K562 (cell line): ENCODE results near the gene CELSR2. TPM values are rescaled to one million over a fixed set of nuclear protein-coding genes. Genes with fewer than 3 reads are reported as not detected.

Experiments
- ATAC-seq: fragments of 200-7000 bp; cut with Tn5 transposase; 3 replicates; pipeline ENCODE4 v1.9.1; 2020; ENCODE audit warnings: moderate library complexity
- BruUV-seq: library from RNA; stranded (reverse); fragments of 400-500 nt; replicated peaks from 2 replicates; lab custom pipeline; 2021; lab: Mats Ljungman, UMichigan
- CTCF ChIA-PET: fragments of 300-600 bp; formaldehyde crosslinking; extraction: SDS; loops from one replicate; lab custom pipeline; 2021; ENCODE audit warnings: low intra/inter-chr PET ratio; lab: Yijun Ruan, JAX
- POLR2A ChIA-PET: fragments of 300-600, 350-650 bp; sonication (Branson Sonifier 250); formaldehyde crosslinking; extraction: SDS; loops from one replicate; lab custom pipeline; 2021; ENCODE audit warnings: antibody characterized with exemption, inconsistent platforms; lab: Yijun Ruan, JAX
- DNase-seq, 4 experiments: peaks; one replicate each; pipeline versions ENCODE4 v3.0.0 to v3.0.0-alpha.2; 2011 to 2018; ENCODE audit warnings: low spot score in 3 of 4, mixed read lengths in 3 of 4; ENCODE audit errors: extremely low read depth in 1 of 4
- FAIRE-seq: peaks from 2 replicates; lab custom pipeline; 2011; peaks lifted over from hg19 to GRCh38; lab: Jason Lieb, UNC
- H2AFZ ChIP-seq: 2 replicates; pipeline ENCODE4 v1.6.0; 2011; ENCODE audit warnings: low read depth, low read length, control low read depth, inconsistent platforms
- H3K27ac ChIP-seq: fragments of 200-600 bp; 3 replicates; pipeline ENCODE4 v1.8.0; 2011; ENCODE audit warnings: low read depth, mild to moderate bottlenecking, control low read depth, inconsistent platforms, low read length, moderate library complexity, mixed read lengths; ENCODE audit errors: extremely low read depth
- H3K27me3 ChIP-seq, 2 experiments: fragments of 300-600 bp in 1 of 2; 2 replicates in 1 of 2; 3 replicates in 1 of 2; pipeline versions ENCODE4 v1.6.0 to v1.8.0; 2011; ENCODE audit warnings: inconsistent platforms in 2 of 2, low read length in 2 of 2, mild to moderate bottlenecking in 1 of 2, mixed read lengths in 1 of 2, moderate library complexity in 1 of 2; ENCODE audit not compliant: control insufficient read depth in 2 of 2, insufficient read depth in 2 of 2
- H3K36me3 ChIP-seq: fragments of 300-600 bp; 3 replicates; pipeline ENCODE4 v1.8.0; 2011; ENCODE audit warnings: mild to moderate bottlenecking, low read length, inconsistent platforms; ENCODE audit not compliant: control insufficient read depth, insufficient read depth
- H3K4me1 ChIP-seq, 2 experiments: fragments of 200-600 bp in 1 of 2; replicated peaks in 1 of 2; 2 replicates in 1 of 2; 3 replicates in 1 of 2; pipeline versions ENCODE4 v1.5.1 to v1.8.0; 2011; ENCODE audit warnings: inconsistent platforms in 2 of 2, low read length in 2 of 2, mild to moderate bottlenecking in 1 of 2, mixed read lengths in 1 of 2, moderate library complexity in 1 of 2; ENCODE audit not compliant: control insufficient read depth in 2 of 2, insufficient read depth in 2 of 2
- H3K4me2 ChIP-seq: 2 replicates; pipeline ENCODE4 v1.6.1; 2011; ENCODE audit warnings: low read length, control low read depth, inconsistent platforms, mixed read lengths; ENCODE audit not compliant: insufficient read depth
- H3K4me3 ChIP-seq: fragments of 200-600 bp; sonication (generic), shearing (Covaris generic); 2 replicates; pipeline ENCODE4 v1.5.1; 2016; ENCODE audit warnings: control low read depth, inconsistent platforms
- H3K79me2 ChIP-seq: fragments of 200-600 bp; 3 replicates; pipeline ENCODE4 v1.8.0; 2011; ENCODE audit warnings: low read length, inconsistent platforms; ENCODE audit not compliant: control insufficient read depth, insufficient read depth
- H3K9ac ChIP-seq, 2 experiments: 2 replicates each; pipeline versions ENCODE4 v1.6.0 to v1.6.1; 2011; ENCODE audit warnings: low read depth in 2 of 2, low read length in 2 of 2, control low read depth in 1 of 2, inconsistent platforms in 1 of 2, mild to moderate bottlenecking in 1 of 2, mixed read lengths in 1 of 2; ENCODE audit not compliant: insufficient read depth in 1 of 2
- H3K9me1 ChIP-seq: one replicate; pipeline ENCODE4 v1.6.0; 2011; ENCODE audit warnings: inconsistent platforms, mild to moderate bottlenecking, low read length, moderate library complexity; ENCODE audit not compliant: control insufficient read depth, insufficient read depth
- H3K9me3 ChIP-seq: replicated peaks from 2 replicates; pipeline ENCODE4 v1.5.1; 2011; ENCODE audit warnings: low read depth, low read length, inconsistent platforms; ENCODE audit not compliant: control insufficient read depth, insufficient read depth
- H4K20me1 ChIP-seq: replicated peaks from 2 replicates; pipeline ENCODE4 v1.6.1; 2011; ENCODE audit warnings: low read length, inconsistent platforms, mixed read lengths; ENCODE audit not compliant: control insufficient read depth, insufficient read depth
- CBX5 ChIP-seq: IDR thresholded peaks from 2 replicates; pipeline ENCODE4 v1.6.1; 2014; ENCODE audit warnings: low read depth, borderline replicate concordance
- CREB1 ChIP-seq, 2 experiments: sonication (generic) in 1 of 2; formaldehyde crosslinking in 1 of 2; IDR thresholded peaks; 2 replicates each; pipeline versions ENCODE4 v1.6.1 to v1.8.0; 2012 to 2022; ENCODE audit warnings: inconsistent platforms in 1 of 2, mild to moderate bottlenecking in 1 of 2, missing genetic modification reagents in 1 of 2, moderate library complexity in 1 of 2
- E2F8 ChIP-seq: fragments of 450-650 bp; IDR thresholded peaks from 2 replicates; pipeline ENCODE4 v1.7.1; 2018; ENCODE audit warnings: mild to moderate bottlenecking, low read depth; ENCODE audit not compliant: partially characterized antibody
- FOXO4 ChIP-seq: fragments of 450-650 bp; formaldehyde crosslinking; IDR thresholded peaks from 2 replicates; pipeline ENCODE4 v1.4.0; 2020; ENCODE audit warnings: mild to moderate bottlenecking, moderate library complexity
- KAT8 ChIP-seq: fragments of 450-650 bp; IDR thresholded peaks from 2 replicates; pipeline ENCODE4 v1.6.1; 2016; ENCODE audit warnings: low read depth, mild to moderate bottlenecking
- MXI1 ChIP-seq: IDR thresholded peaks from 2 replicates; pipeline ENCODE4 v1.6.1; 2011; ENCODE audit warnings: low read depth, mild to moderate bottlenecking, improper control_type of control experiment, low read length
- PHB ChIP-seq: fragments of 250-450 bp; sonication (Bioruptor Pico); IDR thresholded peaks from 2 replicates; pipeline ENCODE4 v1.5.0; 2021
- POLR3A ChIP-seq: IDR thresholded peaks from 2 replicates; pipeline ENCODE4 v1.6.1; 2011; ENCODE audit warnings: borderline replicate concordance, mild to moderate bottlenecking, moderate library complexity; ENCODE audit not compliant: insufficient read length, insufficient read depth; ENCODE audit errors: extremely low read depth
- RBM34 ChIP-seq: fragments of 200-400 bp; formaldehyde crosslinking; IDR thresholded peaks from 2 replicates; pipeline ENCODE4 v1.6.1; 2018; ENCODE audit warnings: low read length, borderline replicate concordance; ENCODE audit not compliant: insufficient read depth
- SMARCA4 ChIP-seq: fragments of 450-650 bp; IDR thresholded peaks from 2 replicates; pipeline ENCODE4 v1.6.1; 2016
- SP2 ChIP-seq: IDR thresholded peaks from 2 replicates; pipeline ENCODE4 v1.6.1; 2011; ENCODE audit warnings: mild to moderate bottlenecking, low read depth, low read length, moderate library complexity; ENCODE audit not compliant: poor library complexity, severe bottlenecking; ENCODE audit errors: extremely low read depth
- TCF7L2 ChIP-seq: fragments of 150-350 bp; IDR thresholded peaks from 2 replicates; pipeline ENCODE4 v1.6.1; 2016; ENCODE audit warnings: low read depth, mild to moderate bottlenecking, low read length, moderate library complexity
- THRA ChIP-seq: fragments of 450-650 bp; IDR thresholded peaks from 2 replicates; pipeline ENCODE4 v1.6.1; 2017; ENCODE audit warnings: mild to moderate bottlenecking, moderate library complexity
- XRCC5 ChIP-seq: fragments of 200-400 bp; formaldehyde crosslinking; IDR thresholded peaks from 2 replicates; pipeline ENCODE4 v1.6.1; 2017; ENCODE audit warnings: low read depth, mild to moderate bottlenecking, low read length
- WGBS: fragments of 100-300 bp; shearing (Covaris generic); methylation state at CpG from one replicate; pipeline ENCODE4 v1.1.6; 2016; ENCODE audit warnings: low coverage, mixed read lengths; ENCODE audit not compliant: insufficient coverage; ENCODE audit errors: missing lambda C conversion rate; 5-methylcytosine and 5-hydroxymethylcytosine counted together
- in situ Hi-C: fragments of 300-500 bp; cut with MboI; formaldehyde crosslinking; loops from 4 replicates; pipeline ENCODE4 v1.15.0; 2018; ENCODE audit warnings: inconsistent platforms, mixed read lengths
- intact Hi-C: fragments of 100-400 bp; cut with micrococcal nuclease; formaldehyde crosslinking; loops from 2 replicates; pipeline ENCODE4 v1.14.2; 2022
- polyA plus RNA-seq, 8 experiments: library from polyadenylated mRNA; depleted of rRNA in 4 of 8; stranded (reverse) in 5 of 8; unstranded in 3 of 8; fragments of >200 nt; fragmentation: Nextera tagmentation in 2 of 8; fragmentation: Illumina TruSeq in 1 of 8; extraction: Ambion mirVana in 2 of 8; extraction: Trizol in 1 of 8; gene quantifications; 2 replicates each; pipeline versions ENCODE4 v1.2.1 to v1.2.3, GENCODE V29; 2011 to 2014; ENCODE audit warnings: inconsistent platforms in 1 of 8, missing spikeins in 1 of 8
- total RNA-seq, 7 experiments: library from RNA; depleted of rRNA in 6 of 7; stranded (reverse); fragments of >200 nt in 6 of 7; fragmentation: Illumina TruSeq in 2 of 7; extraction: Trizol in 2 of 7; gene quantifications; 2 replicates each; pipeline versions ENCODE4 v1.2.1 to v1.2.3, GENCODE V29; 2011 to 2021; ENCODE audit warnings: low replicate concordance in 1 of 7

Gene CELSR2
- total and polyA plus RNA-seq, 9 of the 15 experiments (the other 6 are each of a cell fraction or from before 2014, with no cell fraction given), result 0.31 to 21.9 (median 4.2) TPM

- no peak overlapping the region for H3K4me3 ChIP-seq
- H3K27ac ChIP-seq, result no peak overlapping the region
- H3K27me3 ChIP-seq, result no peaks in the 10 kb centered on the region
- no peak overlapping the region for H3K4me2 ChIP-seq
- ATAC-seq (peak; percentile 85), FAIRE-seq (peak; percentile 97), DNase-seq (peak; percentile 91 to 93 (median 92))
- no peaks in the 10 kb centered on the region for H3K79me2 ChIP-seq
- H3K36me3 ChIP-seq, result no peaks in the 10 kb centered on the region
- intact Hi-C loops, result loop anchor here (1.0 to 2.0 kb wide), 6 partner anchors 38 to 331 kb away; no protein-coding TSS in a partner anchor
- 20% methylated on average over 2 of the region's 2 CpGs for WGBS
- no peaks in the 10 kb centered on the region for H4K20me1 ChIP-seq
- in situ Hi-C loops, result no loop called here
- H3K9ac ChIP-seq, result peak overlapping the region in 1 of 2 experiments; percentile 12; a peak in 1 of 4 replicates
- peak overlapping the region; percentile 78 for H2AFZ ChIP-seq
- no TSS peak for BruUV-seq
- peaks cover 22 to 39% of the 10 kb centered on the region in 2 experiments for H3K4me1 ChIP-seq
- ChIA-PET CTCF (interaction anchor here (1.1 to 2.9 kb wide), 4 partner anchors 62 to 331 kb away, joined by 3 to 28 read pairs (median 17); no protein-coding TSS in a partner anchor), POLR2A (interaction anchor here (0.8 to 1.8 kb wide), 2 partner anchors 14 to 198 kb away, joined by 5 to 7 read pairs; no protein-coding TSS in a partner anchor)
- no peaks in the 10 kb centered on the region for H3K9me1 ChIP-seq
- no peaks in the 10 kb centered on the region for H3K9me3 ChIP-seq
- TF ChIP-seq THRA, result no peak
- TF ChIP-seq SP2, result no peak
- no peak for TF ChIP-seq CBX5
- TF ChIP-seq FOXO4 (CRISPR knock-in tag), result no peak
- TF ChIP-seq XRCC5, result peak; percentile 37; the same call in 1 of the 2 replicates
- 0 out of 2 replicates have a peak, but pooled peaks have one; percentile 12 for TF ChIP-seq SMARCA4
- no peak for TF ChIP-seq E2F8
- no peak for TF ChIP-seq RBM34
- no peak for TF ChIP-seq POLR3A
- TF ChIP-seq MXI1, result no peak
- TF ChIP-seq TCF7L2, result no peak
- no peak for TF ChIP-seq PHB
- TF ChIP-seq CREB1 (IDR thresholded peaks at IDR 0.05), result no peak
- no peak for TF ChIP-seq CREB1 (CRISPR knock-in tag; IDR thresholded peaks at IDR 0.05)
- no peak for TF ChIP-seq KAT8
Observed at GRCh38 chr1:109201123-109201703, 48.1 kb upstream of the CELSR2 start.
